HEK293 (cell line): ENCODE results near the gene NAA80.

ENCODE experiments used
- CTCF ChIA-PET: fragments of 350-600 bp; formaldehyde crosslinking; extraction: SDS; loops from one replicate; lab custom pipeline; 2021; ENCODE audit warnings: antibody characterized with exemption; lab: Yijun Ruan, JAX
- POLR2A ChIA-PET: fragments of 300-600 bp; formaldehyde crosslinking; extraction: SDS; loops from one replicate; lab custom pipeline; 2020; ENCODE audit warnings: antibody characterized with exemption, inconsistent platforms; lab: Yijun Ruan, JAX
- H3K27ac ChIP-seq: fragments of 200-500 bp; sonication (Bioruptor generic); 2 replicates; pipeline ENCODE4 v1.5.1; 2014; ENCODE audit warnings: low read depth, low read length, control low read depth, inconsistent platforms; ENCODE audit errors: extremely low read depth
- H3K36me3 ChIP-seq, 2 experiments: fragments of 200-500 bp in 1 of 2; sonication (Bioruptor generic) in 1 of 2; 1 replicate in 1 of 2; 2 replicates in 1 of 2; pipeline ENCODE4 v1.5.1; 2014 to 2017; ENCODE audit warnings: inconsistent platforms in 2 of 2, low read length in 2 of 2; ENCODE audit not compliant: control insufficient read depth in 2 of 2, insufficient read depth in 1 of 2
- H3K4me1 ChIP-seq: fragments of 200-500 bp; sonication (Bioruptor generic); 2 replicates; pipeline ENCODE4 v1.5.1; 2014; ENCODE audit warnings: mild to moderate bottlenecking, low read length, inconsistent platforms; ENCODE audit not compliant: control insufficient read depth, insufficient read depth
- H3K4me3 ChIP-seq: 2 replicates; pipeline ENCODE4 v1.5.1; 2011; ENCODE audit warnings: low read depth, mild to moderate bottlenecking, control low read depth, low read length, moderate library complexity
- H3K9me3 ChIP-seq: fragments of 200-500 bp; sonication (Bioruptor generic); 2 replicates; pipeline ENCODE4 v1.5.1; 2014; ENCODE audit warnings: low read depth, low read length, inconsistent platforms; ENCODE audit not compliant: control insufficient read depth, insufficient read depth
- GLI4 ChIP-seq: fragments of 450-650 bp; formaldehyde crosslinking; IDR thresholded peaks from 2 replicates; pipeline ENCODE4 v1.5.1; 2016; ENCODE audit warnings: missing biosample characterization, missing genetic modification characterization
- KLF8 ChIP-seq: fragments of 450-650 bp; formaldehyde crosslinking; IDR thresholded peaks from 2 replicates; pipeline ENCODE4 v1.5.1; 2016; ENCODE audit warnings: missing biosample characterization, missing genetic modification characterization
- SP2 ChIP-seq: fragments of 450-650 bp; formaldehyde crosslinking; IDR thresholded peaks from 2 replicates; pipeline ENCODE4 v1.5.1; 2016; ENCODE audit warnings: missing biosample characterization, missing genetic modification characterization
- TRIM28 ChIP-seq: IDR thresholded peaks from 2 replicates; pipeline ENCODE4 v1.6.1; 2011; ENCODE audit warnings: low read length, control low read depth, borderline replicate concordance
- ZNF530 ChIP-seq: fragments of 450-650 bp; formaldehyde crosslinking; IDR thresholded peaks from 2 replicates; pipeline ENCODE4 v1.5.1; 2016; ENCODE audit warnings: low read depth, missing biosample characterization, missing genetic modification characterization
- ZNF548 ChIP-seq: fragments of 450-650 bp; formaldehyde crosslinking; IDR thresholded peaks from 2 replicates; pipeline ENCODE4 v1.5.1; 2016; ENCODE audit warnings: missing biosample characterization, missing genetic modification characterization
- ZNF549 ChIP-seq: fragments of 450-650 bp; IDR thresholded peaks from 2 replicates; pipeline ENCODE4 v1.5.1; 2018; ENCODE audit warnings: missing biosample characterization, missing genetic modification characterization, mild to moderate bottlenecking, inconsistent platforms, moderate library complexity
- ZNF596 ChIP-seq: fragments of 450-650 bp; IDR thresholded peaks from 2 replicates; pipeline ENCODE4 v1.5.0; 2018; ENCODE audit warnings: missing biosample characterization, mild to moderate bottlenecking, missing genetic modification characterization, moderate library complexity
- ZNF624 ChIP-seq: fragments of 450-650 bp; formaldehyde crosslinking; IDR thresholded peaks from 2 replicates; pipeline ENCODE4 v1.5.1; 2017; ENCODE audit warnings: missing biosample characterization, missing genetic modification characterization
- ZNF660 ChIP-seq: fragments of 450-650 bp; IDR thresholded peaks from 2 replicates; pipeline ENCODE4 v1.5.1; 2018; ENCODE audit warnings: missing biosample characterization, mild to moderate bottlenecking, missing genetic modification characterization
- ZNF664 ChIP-seq: fragments of 450-650 bp; formaldehyde crosslinking; IDR thresholded peaks from 2 replicates; pipeline ENCODE4 v1.5.1; 2016; ENCODE audit warnings: missing biosample characterization, missing genetic modification characterization
- TF ChIP-seq, protein P1 (sequence below): fragments of 450-650 bp; formaldehyde crosslinking; IDR thresholded peaks from 2 replicates; pipeline ENCODE4 v1.5.0; 2017; ENCODE audit warnings: missing biosample characterization, missing genetic modification characterization, borderline replicate concordance
- TF ChIP-seq, protein P2 (sequence below): fragments of 450-650 bp; formaldehyde crosslinking; IDR thresholded peaks from 2 replicates; pipeline ENCODE4 v1.5.1; 2016; ENCODE audit warnings: missing biosample characterization, missing genetic modification characterization
- TF ChIP-seq, protein P3 (sequence below): fragments of 450-650 bp; formaldehyde crosslinking; IDR thresholded peaks from 2 replicates; pipeline ENCODE4 v1.5.1; 2016; ENCODE audit warnings: missing biosample characterization, missing genetic modification characterization
- TF ChIP-seq, protein P4 (sequence below): fragments of 450-650 bp; formaldehyde crosslinking; IDR thresholded peaks from 2 replicates; pipeline ENCODE4 v1.5.1; 2017; ENCODE audit warnings: missing biosample characterization, missing genetic modification characterization
- TF ChIP-seq, protein P5 (sequence below): fragments of 450-650 bp; formaldehyde crosslinking; IDR thresholded peaks from 2 replicates; pipeline ENCODE4 v1.5.1; 2016; ENCODE audit warnings: missing biosample characterization, missing genetic modification characterization

NAA80 gene

DNA sequence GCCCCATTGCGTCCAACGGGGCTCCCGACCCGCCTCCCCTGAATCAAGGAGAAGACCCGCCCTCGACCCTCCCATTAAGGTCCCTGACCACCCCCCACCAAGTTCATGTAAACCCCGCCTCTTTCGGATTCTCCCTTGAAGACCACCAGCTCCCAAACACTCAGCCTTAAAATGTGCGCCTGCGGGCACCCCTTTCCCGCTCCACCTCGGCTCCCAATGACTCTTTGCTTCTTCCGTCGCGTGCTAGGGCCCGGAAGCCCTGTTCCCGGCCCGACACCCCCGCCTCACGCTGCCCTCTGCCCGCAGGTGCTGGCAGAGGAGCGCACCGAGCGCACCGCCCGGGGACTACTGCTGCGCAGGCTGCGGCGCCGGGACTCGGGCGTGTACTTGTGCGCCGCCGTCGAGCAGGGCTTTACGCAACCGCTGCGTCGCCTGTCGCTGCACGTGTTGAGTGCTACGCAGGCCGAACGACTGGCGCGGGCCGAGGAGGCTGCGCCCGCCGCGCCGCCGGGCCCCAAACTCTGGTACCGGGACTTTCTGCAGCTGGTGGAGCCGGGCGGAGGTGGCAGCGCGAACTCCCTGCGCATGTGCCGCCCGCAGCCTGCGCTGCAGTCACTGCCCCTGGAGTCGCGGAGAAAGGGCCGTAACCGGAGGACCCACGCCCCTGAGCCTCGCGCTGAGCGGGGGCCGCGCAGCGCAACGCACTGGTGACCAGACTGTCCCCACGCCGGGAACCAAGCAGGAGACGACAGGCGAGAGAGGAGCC, 23.0 kb downstream of the NAA80 start:
- peak; percentile 1; the same call in 1 of the 2 replicates for TF ChIP-seq SP2 (tag by site-specific recombination)
- no peak for TF ChIP-seq ZNF548 (tag by site-specific recombination)
- no peaks in the 10 kb centered on the region for H3K36me3 ChIP-seq
- ChIA-PET POLR2A (interaction anchor here (0.6 to 0.8 kb wide), 2 partner anchors 53 to 133 kb away, joined by 3 to 10 read pairs; no protein-coding TSS in a partner anchor), CTCF (interaction anchor here (0.6 to 3.9 kb wide), 3 partner anchors 48 to 123 kb away, joined by 3 to 21 read pairs (median 18); partner anchors contain the start of gene HYAL2)
- H3K4me1 ChIP-seq = no peaks in the 10 kb centered on the region
- H3K9me3 ChIP-seq = no peaks in the 10 kb centered on the region
- H3K27ac ChIP-seq = no peak overlapping the region
- no peak overlapping the region for H3K4me3 ChIP-seq

DNA sequence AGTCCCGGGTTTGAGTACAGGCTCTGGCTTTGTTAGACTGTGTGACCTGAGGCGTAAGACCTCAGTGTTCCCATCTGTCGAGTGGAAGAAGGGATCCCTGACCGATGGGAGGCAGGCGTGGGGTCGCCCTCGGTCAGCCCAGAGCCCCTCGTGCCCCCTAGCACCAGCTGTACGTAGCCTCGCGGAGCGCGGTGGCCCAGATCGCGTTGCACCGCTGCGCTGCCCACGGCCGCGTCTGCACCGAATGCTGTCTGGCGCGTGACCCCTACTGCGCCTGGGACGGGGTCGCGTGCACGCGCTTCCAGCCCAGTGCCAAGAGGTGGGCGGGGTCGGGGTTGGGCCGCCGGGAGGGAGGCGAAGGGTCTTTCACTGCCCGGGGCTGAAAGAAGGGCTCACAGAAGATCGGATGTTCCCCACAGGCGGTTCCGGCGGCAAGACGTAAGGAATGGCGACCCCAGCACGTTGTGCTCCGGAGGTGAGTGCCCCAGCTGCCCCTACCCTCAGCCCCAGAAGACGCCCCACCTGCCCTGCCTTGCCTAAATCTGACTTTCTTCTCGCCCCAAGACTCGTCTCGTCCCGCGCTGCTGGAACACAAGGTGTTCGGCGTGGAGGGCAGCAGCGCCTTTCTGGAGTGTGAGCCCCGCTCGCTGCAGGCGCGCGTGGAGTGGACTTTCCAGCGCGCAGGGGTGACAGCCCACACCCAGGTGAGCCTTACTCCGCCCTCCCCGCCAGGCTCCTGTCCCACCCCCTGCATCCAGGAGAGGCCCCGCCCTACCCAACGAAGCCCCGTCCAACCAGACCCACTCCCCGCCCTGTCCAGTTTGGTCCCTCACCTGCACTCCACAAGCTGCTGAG, 23.8 kb downstream of the NAA80 start:
- CTCF ChIA-PET = interaction anchor here (0.6 to 2.2 kb wide), 19 partner anchors 10 to 83 kb away, joined by 3 to 21 read pairs (median 4); partner anchors contain the start of genes HYAL2, HYAL3 and NAA80
- H3K4me1 ChIP-seq = no peaks in the 10 kb centered on the region
- H3K36me3 ChIP-seq = no peaks in the 10 kb centered on the region
- POLR2A ChIA-PET = interaction anchor here (0.5 to 0.8 kb wide), 3 partner anchors 12 to 132 kb away, joined by 3 to 10 read pairs (median 3); no protein-coding TSS in a partner anchor
- no peaks in the 10 kb centered on the region for H3K9me3 ChIP-seq
- TF ChIP-seq SP2 (tag by site-specific recombination) (peak; percentile 25; the same call in 1 of the 2 replicates), ZNF664 (tag by site-specific recombination) (no peak), ZNF596 (tag by site-specific recombination) (no peak)
- H3K4me3 ChIP-seq = no peak overlapping the region
- no peak overlapping the region for H3K27ac ChIP-seq

DNA sequence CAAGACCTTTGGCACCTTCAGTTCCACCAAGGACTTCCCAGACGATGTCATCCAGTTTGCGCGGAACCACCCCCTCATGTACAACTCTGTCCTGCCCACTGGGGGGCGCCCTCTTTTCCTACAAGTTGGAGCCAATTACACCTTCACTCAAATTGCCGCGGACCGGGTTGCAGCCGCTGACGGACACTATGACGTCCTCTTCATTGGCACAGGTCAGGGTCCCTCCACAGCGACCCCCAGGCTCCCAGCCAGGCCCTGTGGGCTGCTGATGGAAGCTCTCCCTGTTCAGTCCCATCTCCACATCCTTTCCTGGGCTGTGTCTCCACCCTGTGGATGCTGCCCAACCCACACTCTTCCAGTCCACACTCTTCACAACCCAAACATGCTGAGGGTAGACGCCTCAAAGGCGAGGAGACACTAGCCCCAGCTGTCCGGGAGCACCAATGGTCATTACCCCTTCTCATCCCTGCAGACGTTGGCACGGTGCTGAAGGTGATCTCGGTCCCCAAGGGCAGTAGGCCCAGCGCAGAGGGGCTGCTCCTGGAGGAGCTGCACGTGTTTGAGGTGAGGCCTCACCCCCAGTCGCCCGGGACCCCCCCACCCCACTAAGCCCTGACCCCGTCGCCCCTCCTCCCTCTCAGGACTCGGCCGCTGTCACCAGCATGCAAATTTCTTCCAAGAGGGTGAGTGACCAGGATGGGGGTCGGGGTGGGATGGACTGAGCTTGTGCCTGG, 24.7 kb downstream of the NAA80 start:
- ChIA-PET CTCF (interaction anchor here (0.6 to 2.2 kb wide), 20 partner anchors 9 to 82 kb away, joined by 3 to 21 read pairs (median 4); partner anchors contain the start of genes HYAL2, HYAL3 and NAA80), POLR2A (interaction anchor here (0.5 kb wide), 1 partner anchor 11 kb away, joined by 3 read pairs; no protein-coding TSS in a partner anchor)
- H3K36me3 ChIP-seq = no peaks in the 10 kb centered on the region
- no peaks in the 10 kb centered on the region for H3K4me1 ChIP-seq
- H3K27ac ChIP-seq = no peak overlapping the region
- H3K4me3 ChIP-seq = no peak overlapping the region
- no peaks in the 10 kb centered on the region for H3K9me3 ChIP-seq
- no peak for TF ChIP-seq ZNF549 (tag by site-specific recombination)
- TF ChIP-seq ZNF660 (tag by site-specific recombination) = no peak
- no peak; the same call in 1 of the 2 replicates for TF ChIP-seq KLF8 (tag by site-specific recombination)
- TF ChIP-seq, protein P1, sequence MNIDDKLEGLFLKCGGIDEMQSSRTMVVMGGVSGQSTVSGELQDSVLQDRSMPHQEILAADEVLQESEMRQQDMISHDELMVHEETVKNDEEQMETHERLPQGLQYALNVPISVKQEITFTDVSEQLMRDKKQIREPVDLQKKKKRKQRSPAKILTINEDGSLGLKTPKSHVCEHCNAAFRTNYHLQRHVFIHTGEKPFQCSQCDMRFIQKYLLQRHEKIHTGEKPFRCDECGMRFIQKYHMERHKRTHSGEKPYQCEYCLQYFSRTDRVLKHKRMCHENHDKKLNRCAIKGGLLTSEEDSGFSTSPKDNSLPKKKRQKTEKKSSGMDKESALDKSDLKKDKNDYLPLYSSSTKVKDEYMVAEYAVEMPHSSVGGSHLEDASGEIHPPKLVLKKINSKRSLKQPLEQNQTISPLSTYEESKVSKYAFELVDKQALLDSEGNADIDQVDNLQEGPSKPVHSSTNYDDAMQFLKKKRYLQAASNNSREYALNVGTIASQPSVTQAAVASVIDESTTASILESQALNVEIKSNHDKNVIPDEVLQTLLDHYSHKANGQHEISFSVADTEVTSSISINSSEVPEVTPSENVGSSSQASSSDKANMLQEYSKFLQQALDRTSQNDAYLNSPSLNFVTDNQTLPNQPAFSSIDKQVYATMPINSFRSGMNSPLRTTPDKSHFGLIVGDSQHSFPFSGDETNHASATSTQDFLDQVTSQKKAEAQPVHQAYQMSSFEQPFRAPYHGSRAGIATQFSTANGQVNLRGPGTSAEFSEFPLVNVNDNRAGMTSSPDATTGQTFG (tag by site-specific recombination) = no peak
- no peak for TF ChIP-seq ZNF530 (tag by site-specific recombination)
- TF ChIP-seq ZNF624 (tag by site-specific recombination) = no peak
- TF ChIP-seq, protein P2, sequence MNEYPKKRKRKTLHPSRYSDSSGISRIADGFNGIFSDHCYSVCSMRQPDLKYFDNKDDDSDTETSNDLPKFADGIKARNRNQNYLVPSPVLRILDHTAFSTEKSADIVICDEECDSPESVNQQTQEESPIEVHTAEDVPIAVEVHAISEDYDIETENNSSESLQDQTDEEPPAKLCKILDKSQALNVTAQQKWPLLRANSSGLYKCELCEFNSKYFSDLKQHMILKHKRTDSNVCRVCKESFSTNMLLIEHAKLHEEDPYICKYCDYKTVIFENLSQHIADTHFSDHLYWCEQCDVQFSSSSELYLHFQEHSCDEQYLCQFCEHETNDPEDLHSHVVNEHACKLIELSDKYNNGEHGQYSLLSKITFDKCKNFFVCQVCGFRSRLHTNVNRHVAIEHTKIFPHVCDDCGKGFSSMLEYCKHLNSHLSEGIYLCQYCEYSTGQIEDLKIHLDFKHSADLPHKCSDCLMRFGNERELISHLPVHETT = 0 out of 2 replicates have a peak, but pooled peaks have one; percentile 50
- no peak for TF ChIP-seq GLI4 (tag by site-specific recombination)
- TF ChIP-seq, protein P3, sequence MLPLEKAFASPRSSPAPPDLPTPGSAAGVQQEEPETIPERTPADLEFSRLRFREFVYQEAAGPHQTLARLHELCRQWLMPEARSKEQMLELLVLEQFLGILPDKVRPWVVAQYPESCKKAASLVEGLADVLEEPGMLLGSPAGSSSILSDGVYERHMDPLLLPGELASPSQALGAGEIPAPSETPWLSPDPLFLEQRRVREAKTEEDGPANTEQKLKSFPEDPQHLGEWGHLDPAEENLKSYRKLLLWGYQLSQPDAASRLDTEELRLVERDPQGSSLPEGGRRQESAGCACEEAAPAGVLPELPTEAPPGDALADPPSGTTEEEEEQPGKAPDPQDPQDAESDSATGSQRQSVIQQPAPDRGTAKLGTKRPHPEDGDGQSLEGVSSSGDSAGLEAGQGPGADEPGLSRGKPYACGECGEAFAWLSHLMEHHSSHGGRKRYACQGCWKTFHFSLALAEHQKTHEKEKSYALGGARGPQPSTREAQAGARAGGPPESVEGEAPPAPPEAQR = no peak
- TF ChIP-seq TRIM28 = 0 out of 2 replicates have a peak, but pooled peaks have one; percentile 35
- TF ChIP-seq, protein P4, sequence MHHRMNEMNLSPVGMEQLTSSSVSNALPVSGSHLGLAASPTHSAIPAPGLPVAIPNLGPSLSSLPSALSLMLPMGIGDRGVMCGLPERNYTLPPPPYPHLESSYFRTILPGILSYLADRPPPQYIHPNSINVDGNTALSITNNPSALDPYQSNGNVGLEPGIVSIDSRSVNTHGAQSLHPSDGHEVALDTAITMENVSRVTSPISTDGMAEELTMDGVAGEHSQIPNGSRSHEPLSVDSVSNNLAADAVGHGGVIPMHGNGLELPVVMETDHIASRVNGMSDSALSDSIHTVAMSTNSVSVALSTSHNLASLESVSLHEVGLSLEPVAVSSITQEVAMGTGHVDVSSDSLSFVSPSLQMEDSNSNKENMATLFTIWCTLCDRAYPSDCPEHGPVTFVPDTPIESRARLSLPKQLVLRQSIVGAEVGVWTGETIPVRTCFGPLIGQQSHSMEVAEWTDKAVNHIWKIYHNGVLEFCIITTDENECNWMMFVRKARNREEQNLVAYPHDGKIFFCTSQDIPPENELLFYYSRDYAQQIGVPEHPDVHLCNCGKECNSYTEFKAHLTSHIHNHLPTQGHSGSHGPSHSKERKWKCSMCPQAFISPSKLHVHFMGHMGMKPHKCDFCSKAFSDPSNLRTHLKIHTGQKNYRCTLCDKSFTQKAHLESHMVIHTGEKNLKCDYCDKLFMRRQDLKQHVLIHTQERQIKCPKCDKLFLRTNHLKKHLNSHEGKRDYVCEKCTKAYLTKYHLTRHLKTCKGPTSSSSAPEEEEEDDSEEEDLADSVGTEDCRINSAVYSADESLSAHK = no peak
- TF ChIP-seq, protein P5, sequence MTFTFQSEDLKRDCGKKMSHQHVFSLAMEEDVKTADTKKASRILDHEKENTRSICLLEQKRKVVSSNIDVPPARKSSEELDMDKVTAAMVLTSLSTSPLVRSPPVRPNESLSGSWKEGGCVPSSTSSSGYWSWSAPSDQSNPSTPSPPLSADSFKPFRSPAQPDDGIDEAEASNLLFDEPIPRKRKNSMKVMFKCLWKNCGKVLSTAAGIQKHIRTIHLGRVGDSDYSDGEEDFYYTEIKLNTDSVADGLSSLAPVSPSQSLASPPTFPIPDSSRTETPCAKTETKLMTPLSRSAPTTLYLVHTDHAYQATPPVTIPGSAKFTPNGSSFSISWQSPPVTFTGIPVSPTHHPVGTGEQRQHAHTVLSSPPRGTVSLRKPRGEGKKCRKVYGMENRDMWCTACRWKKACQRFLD (tag by site-specific recombination) = no peak
